NCI-H1105 treated with DMSO at 0.1 percent for 48 hours (cell line): ENCODE measurements around the gene CDH4.

Experiments
- DNase-seq: peaks from one replicate; lab custom pipeline; 2025; lab: John Stamatoyannopoulos, UW

CDH4 gene

GRCh38 chr20:61719691-61720347, 467.8 kb downstream of the CDH4 start:
- DNase-seq: no peak

- no peak for DNase-seq
Observed at GRCh38 chr20:61720348-61720696, 468.3 kb downstream of the CDH4 start.

DNA sequence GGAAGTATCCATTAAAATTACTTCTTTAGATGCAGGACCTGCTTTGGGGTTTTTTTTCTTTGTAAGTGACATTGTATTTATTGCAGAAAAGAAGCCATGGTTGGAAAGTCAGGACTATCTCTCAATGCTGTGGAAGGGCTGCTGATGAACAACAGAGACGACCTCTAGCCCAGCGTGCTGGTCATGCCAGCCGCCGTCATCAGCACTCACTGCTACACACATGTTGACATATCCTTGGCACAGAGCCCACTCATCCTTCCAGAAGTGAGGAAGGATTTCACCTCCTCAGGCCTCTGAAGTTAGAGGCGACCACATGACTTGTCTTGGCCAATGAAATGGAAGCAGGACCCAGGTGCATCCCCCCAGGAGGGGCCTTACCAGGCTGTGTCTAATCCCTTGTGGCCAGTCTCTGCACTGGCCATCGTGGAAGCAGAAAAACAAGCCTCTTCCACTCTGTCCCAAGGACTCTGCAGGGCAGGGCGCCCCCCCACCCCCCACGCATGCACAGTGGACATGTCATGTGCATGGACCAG, 470.2 kb downstream of the CDH4 start:
- no peak for DNase-seq

GRCh38 chr20:61723529-61724257, 471.6 kb downstream of the CDH4 start:
- DNase-seq: peak; percentile 5

GRCh38 chr20:61724376-61724775, 472.3 kb downstream of the CDH4 start:
- DNase-seq: no peak

- DNase-seq: no peak
Observed at GRCh38 chr20:61725145-61725544, 473.1 kb downstream of the CDH4 start.

- no peak for DNase-seq
Observed at GRCh38 chr20:61725966-61726365, 473.9 kb downstream of the CDH4 start.

GRCh38 chr20:61726979-61727378, 474.9 kb downstream of the CDH4 start:
- DNase-seq: no peak

- no peak for DNase-seq
Observed at GRCh38 chr20:61727761-61728160, 475.7 kb downstream of the CDH4 start.

DNA sequence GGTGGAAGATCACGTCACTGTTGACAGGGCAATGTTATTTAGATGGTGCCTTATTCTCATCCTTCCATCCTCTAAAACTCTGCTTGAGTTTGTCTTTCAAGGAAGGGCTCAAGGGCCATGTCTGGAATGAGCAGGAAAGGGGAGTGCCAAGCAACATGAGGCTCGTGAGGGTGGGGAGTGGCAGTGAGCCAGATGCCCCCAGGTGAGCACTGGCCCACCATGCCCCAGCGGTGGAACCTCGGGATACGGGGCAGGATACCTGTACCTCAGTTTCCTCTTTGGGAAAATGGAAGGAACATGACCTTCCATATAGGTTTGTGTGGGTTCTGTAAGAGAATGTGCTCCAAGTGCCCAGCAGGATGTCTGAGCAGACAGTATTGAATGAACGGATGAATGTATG, 476.3 kb downstream of the CDH4 start:
- DNase-seq: no peak

DNA sequence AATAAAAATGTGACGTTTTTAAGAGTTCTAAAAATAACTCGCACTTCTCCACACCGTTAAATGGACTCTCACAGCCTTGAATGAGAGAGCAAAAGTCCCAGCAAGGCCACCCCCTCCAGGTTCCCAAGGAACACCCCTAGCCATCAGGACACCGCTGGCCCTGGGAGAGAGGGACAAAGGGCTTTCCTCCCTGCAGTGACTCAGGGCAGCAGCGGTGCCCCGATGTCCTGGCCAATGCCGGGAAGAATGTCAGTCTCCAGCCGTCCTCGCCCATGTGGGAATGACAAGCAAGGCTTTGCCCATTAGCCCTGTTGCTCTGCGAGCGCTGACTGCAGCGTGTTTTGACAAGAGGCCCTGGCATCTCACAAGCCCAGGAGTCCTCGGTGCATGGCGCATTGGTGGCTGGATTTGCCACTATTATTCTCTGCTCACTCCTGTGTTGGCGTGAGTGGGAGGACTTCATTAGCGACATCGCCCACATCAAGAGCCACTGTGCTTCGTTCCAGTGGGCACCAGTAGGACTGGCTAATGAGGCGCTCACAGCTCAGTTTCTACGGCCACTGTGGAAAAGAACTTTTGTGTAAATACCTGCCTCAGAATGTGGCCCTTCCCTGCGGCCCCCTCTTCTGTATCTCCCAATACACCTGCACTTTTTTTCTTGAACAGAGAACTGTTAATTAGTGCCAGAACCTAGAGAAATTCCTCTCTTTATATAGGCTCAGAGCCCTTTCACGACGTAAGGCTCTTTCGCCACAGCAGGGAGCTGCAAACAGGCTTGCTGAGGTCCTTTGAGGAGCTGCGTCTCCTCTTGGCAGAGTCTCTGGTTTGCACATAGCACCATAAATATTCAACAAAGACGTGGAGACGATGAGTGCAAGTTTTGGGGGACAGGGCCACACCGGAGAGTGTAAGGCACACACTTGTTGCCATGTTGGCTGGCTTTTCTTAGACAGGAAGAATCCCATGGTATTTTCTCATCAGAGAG, 477.0 kb downstream of the CDH4 start:
- no peak for DNase-seq

- no peak for DNase-seq
Observed at GRCh38 chr20:61730631-61731362, 478.7 kb downstream of the CDH4 start.

DNA sequence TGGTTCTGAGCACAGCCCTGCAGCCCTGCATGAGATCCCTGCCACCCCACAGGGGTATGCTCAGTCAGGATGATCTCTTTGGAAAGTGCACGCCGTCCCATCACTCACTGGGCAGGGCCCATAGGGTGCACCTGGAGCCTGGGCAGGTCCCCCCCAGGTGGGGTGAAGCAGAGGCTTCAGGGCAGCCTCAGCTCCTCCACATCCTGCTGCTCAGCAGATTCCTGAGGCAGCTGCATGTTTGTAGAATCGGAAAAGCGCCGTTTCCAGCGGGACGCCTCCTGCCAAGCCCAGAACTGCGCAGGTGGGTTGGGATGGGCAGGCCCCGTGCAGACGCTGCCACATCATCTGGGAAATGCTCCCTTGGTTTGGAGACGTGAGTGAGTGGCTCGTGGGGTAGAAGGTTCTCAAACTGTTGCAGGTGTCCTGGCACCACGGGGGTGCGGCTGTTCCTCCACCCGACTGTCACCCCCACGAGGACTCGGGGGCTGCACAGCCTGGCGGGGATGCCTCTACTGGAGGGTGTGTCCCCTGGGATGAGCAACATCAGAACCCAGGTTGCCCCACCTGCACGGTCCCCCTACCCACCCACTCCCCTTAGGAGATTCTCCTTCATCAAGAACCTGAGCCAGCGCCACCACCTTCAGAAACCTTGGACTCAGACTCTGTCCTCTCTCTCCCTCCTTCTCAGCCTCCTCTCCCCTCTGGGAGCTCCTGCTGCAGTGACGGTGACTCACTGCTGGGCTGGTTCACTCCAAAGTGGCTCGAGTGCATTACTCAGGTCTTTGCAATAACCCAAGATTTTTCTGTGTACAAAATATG, 479.5 kb downstream of the CDH4 start:
- no peak for DNase-seq

- no peak for DNase-seq
Observed at GRCh38 chr20:61732511-61733210, 480.6 kb downstream of the CDH4 start.

GRCh38 chr20:61733216-61733615, 481.2 kb downstream of the CDH4 start:
- no peak for DNase-seq

- no peak for DNase-seq
Observed at GRCh38 chr20:61733891-61734732, 482.1 kb downstream of the CDH4 start.

- no peak for DNase-seq
Observed at GRCh38 chr20:61734733-61735502, 482.9 kb downstream of the CDH4 start.

DNA sequence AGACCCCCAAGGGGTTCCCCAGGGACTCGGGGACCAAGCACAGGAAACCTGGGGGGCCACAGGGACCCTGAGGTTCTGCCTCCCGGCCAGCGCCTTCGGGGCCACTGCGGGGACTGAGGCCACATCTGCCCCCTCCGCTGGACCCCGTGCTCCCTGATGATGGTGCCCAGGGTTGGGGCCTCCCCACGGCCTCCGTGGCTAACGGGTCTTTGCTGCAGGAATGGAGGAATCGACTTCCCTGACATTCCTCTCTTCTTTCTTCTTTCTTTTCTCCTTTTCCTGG, 483.4 kb downstream of the CDH4 start:
- DNase-seq: no peak
